Ovary (tissue), 9 donors: ENCODE data around the gene TSPAN6. TPM values are rescaled to one million over a fixed set of nuclear protein-coding genes. Genes with fewer than 3 reads are reported as not detected.

ENCODE experiments used
- DNase-seq, 5 donors: peaks; one replicate each; pipeline ENCODE4 v3.0.0-alpha.2; 2019 to 2020
- H3K27ac ChIP-seq, 2 donors: fragments of 200-600 bp; one replicate each; pipeline versions ENCODE4 v1.5.1 to v1.8.0; 2019 to 2022
- H3K27me3 ChIP-seq: fragments of 200-600 bp; one replicate; pipeline ENCODE4 v1.8.0; 2022
- H3K36me3 ChIP-seq: fragments of 200-600 bp; sonication (generic); one replicate; pipeline ENCODE4 v1.5.1; 2019
- H3K4me1 ChIP-seq: one replicate; pipeline ENCODE4 v1.8.1; 2013; ENCODE audit warnings: mild to moderate bottlenecking, moderate library complexity; ENCODE audit not compliant: insufficient read depth
- H3K4me3 ChIP-seq: fragments of 200-600 bp; sonication (generic); one replicate; pipeline ENCODE4 v1.5.1; 2017
- H3K9me3 ChIP-seq, 2 donors: fragments of 200-600 bp in 1 of 2; sonication (generic) in 1 of 2; one replicate each; pipeline versions ENCODE4 v1.5.1 to v1.8.1; 2013 to 2019; ENCODE audit warnings: mild to moderate bottlenecking in 1 of 2, moderate library complexity in 1 of 2
- CTCF ChIP-seq, 3 donors: fragments of 450-650 bp in 2 of 3; fragments of 200-600 bp in 1 of 3; IDR thresholded peaks; one replicate each; pipeline versions ENCODE4 v1.5.1 to v1.8.0; 2016 to 2022; ENCODE audit warnings: antibody characterized with exemption in 3 of 3, mild to moderate bottlenecking in 1 of 3
- EP300 ChIP-seq: sonication (generic); formaldehyde crosslinking; IDR thresholded peaks from one replicate; pipeline ENCODE4 v1.6.1; 2017; ENCODE audit warnings: antibody characterized with exemption
- POLR2A ChIP-seq: fragments of 450-650 bp; IDR thresholded peaks from one replicate; pipeline ENCODE4 v1.6.1; 2017; ENCODE audit warnings: antibody characterized with exemption, mild to moderate bottlenecking, moderate library complexity
- WGBS, 3 donors: extraction: QIAGEN DNeasy Blood & Tissue Kit in 1 of 3; methylation state at CpG; one replicate each; pipeline versions ENCODE4 v1.1.5 to v1.1.7; 2013 to 2017; 5-methylcytosine and 5-hydroxymethylcytosine counted together
- intact Hi-C, 4 donors: fragments of 100-400 bp; cut with DNase I; formaldehyde crosslinking; loops; one replicate each; pipeline versions ENCODE4 v1.11.0 to v1.15.1; 2022 to 2023
- polyA plus RNA-seq, 2 donors: library from polyadenylated mRNA; stranded (reverse); fragments of 200-250 nt in 1 of 2; fragments of 350-450 nt in 1 of 2; fragmentation: Illumina TruSeq in 1 of 2; extraction: RNeasy Lipid Tissue Mini Kit (QIAGEN cat#74804) in 1 of 2; gene quantifications; one replicate each; pipeline ENCODE4 v1.2.3, GENCODE V29; 2013 to 2014
- total RNA-seq, 7 donors: library from RNA; depleted of rRNA in 2 of 7; stranded (reverse); fragments of >200 nt in 2 of 7; fragmentation: NEBNext Ultra II Directional in 3 of 7; extraction: Animal tissue kit (Norgen Biotek cat#: 25700) in 3 of 7; gene quantifications; one replicate each; pipeline versions ENCODE4 v1.1.0 to v1.2.4, GENCODE V29; 2016 to 2023
- donor health status: DM: no; HTN: no; CAD: no; lungs with moderate emphysema.
- donor health status: DM: no; HTN: no; CAD: no.
- donor health status: Bipolar disorder and iron deficiency.
- donor health status: DM: yes; HTN: yes; CAD: no.
- donor health status: DM: no; HTN: no; CAD: no.
- donor health status: DM: yes; HTN: yes; CAD: no.

Gene TSPAN6
- total and polyA plus RNA-seq, 9 donors: 41.2 to 70.8 (median 54.6) TPM

- H3K9me3 ChIP-seq: no peaks in the 10 kb centered on the region
Observed at GRCh38 chrX:100673397-100673953, 36.9 kb upstream of the TSPAN6 start.

GRCh38 chrX:100672966-100673365 is 36.4 kb upstream of the TSPAN6 start:
- H3K36me3 ChIP-seq: no peaks in the 10 kb centered on the region
- H3K27me3 ChIP-seq: no peaks in the 10 kb centered on the region
- intact Hi-C loops: no loop called here
- H3K27ac ChIP-seq: no peak overlapping the region
- 64 to 71% (median 68%) methylated on average over 3 of the region's 3 CpGs for WGBS, 3 donors
- no peaks in the 10 kb centered on the region for H3K4me1 ChIP-seq
- TF ChIP-seq EP300: no peak
- no peak for TF ChIP-seq POLR2A
- TF ChIP-seq CTCF (IDR thresholded peaks at IDR 0.05): no peak
- no peak for DNase-seq
- no peaks in the 10 kb centered on the region for H3K9me3 ChIP-seq
- H3K4me3 ChIP-seq: no peak overlapping the region

More at GRCh38 chrX:100673397-100673953, 36.9 kb upstream of the TSPAN6 start:
- Histone ChIP-seq H3K27me3 (no peaks in the 10 kb centered on the region), H3K27ac (no peak overlapping the region), H3K4me3 (no peak overlapping the region), H3K36me3 (no peaks in the 10 kb centered on the region), H3K4me1 (no peaks in the 10 kb centered on the region)
- no peak for DNase-seq
- intact Hi-C loops: no loop called here
- 31 to 36% (median 33%) methylated on average over 3 of the region's 3 CpGs for WGBS, 3 donors
- TF ChIP-seq POLR2A (no peak), CTCF (IDR thresholded peaks at IDR 0.05) (no peak), EP300 (no peak)

- H3K4me1 ChIP-seq: no peaks in the 10 kb centered on the region
- TF ChIP-seq CTCF (IDR thresholded peaks at IDR 0.05) (no peak), POLR2A (no peak), EP300 (no peak)
- 40 to 50% (median 45%) methylated on average over 2 of the region's 2 CpGs for WGBS, 3 donors
- no peaks in the 10 kb centered on the region for H3K9me3 ChIP-seq
- no peaks in the 10 kb centered on the region for H3K36me3 ChIP-seq
- DNase-seq: no peak
- H3K27ac ChIP-seq: no peak overlapping the region
- intact Hi-C loops: no loop called here
- H3K4me3 ChIP-seq: no peak overlapping the region
- H3K27me3 ChIP-seq: no peaks in the 10 kb centered on the region
Observed at GRCh38 chrX:100663642-100664041, 27.0 kb upstream of the TSPAN6 start.

GRCh38 chrX:100662796-100663195 is 26.2 kb upstream of the TSPAN6 start:
- no peaks in the 10 kb centered on the region for H3K36me3 ChIP-seq
- H3K27ac ChIP-seq: no peak overlapping the region
- H3K9me3 ChIP-seq: no peaks in the 10 kb centered on the region
- no peaks in the 10 kb centered on the region for H3K4me1 ChIP-seq
- intact Hi-C loops: no loop called here
- no peak for DNase-seq
- TF ChIP-seq POLR2A (no peak), CTCF (IDR thresholded peaks at IDR 0.05) (no peak), EP300 (no peak)
- 72 to 77% (median 75%) methylated on average over 4 of the region's 4 CpGs for WGBS, 3 donors
- no peaks in the 10 kb centered on the region for H3K27me3 ChIP-seq
- H3K4me3 ChIP-seq: no peak overlapping the region
